Fibroblast of peridontal ligament (primary cell): ENCODE results near the gene LARP1B.
A peak's percentile ranks its signal among the peaks of the same experiment; 100 is the strongest.
"Not testable (repeated sequence)": the region's sequence is repeated elsewhere in the genome, so short reads cannot be mapped to it uniquely, and the experiment has no call there.

ENCODE experiments used
- DNase-seq: peaks from one replicate; pipeline ENCODE4 v3.0.0-alpha.2; 2010; ENCODE audit errors: extremely low read depth

LARP1B gene

GRCh38 chr4:128135391-128135790 is 74.3 kb downstream of the LARP1B start:
- DNase-seq = no peak

DNA sequence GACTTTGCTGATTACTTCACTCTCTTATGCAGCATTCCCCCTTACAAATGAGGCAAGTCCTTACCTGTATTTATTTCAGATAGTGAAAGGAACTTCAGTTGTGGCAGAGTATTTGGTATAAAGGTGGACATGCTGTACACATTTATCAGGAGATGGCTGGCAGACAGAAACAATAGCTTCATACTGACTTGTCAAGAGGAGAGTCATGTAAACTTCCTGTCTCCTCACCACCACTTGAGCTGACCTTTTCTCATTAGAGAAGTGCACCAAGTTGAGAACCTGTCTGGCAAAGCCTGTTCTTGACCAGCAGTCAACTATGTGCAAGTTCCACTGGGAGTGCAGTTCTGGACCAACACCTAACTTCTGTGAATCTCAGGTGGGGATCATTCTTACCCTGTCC is 80.8 kb downstream of the LARP1B start:
- no peak for DNase-seq

DNA sequence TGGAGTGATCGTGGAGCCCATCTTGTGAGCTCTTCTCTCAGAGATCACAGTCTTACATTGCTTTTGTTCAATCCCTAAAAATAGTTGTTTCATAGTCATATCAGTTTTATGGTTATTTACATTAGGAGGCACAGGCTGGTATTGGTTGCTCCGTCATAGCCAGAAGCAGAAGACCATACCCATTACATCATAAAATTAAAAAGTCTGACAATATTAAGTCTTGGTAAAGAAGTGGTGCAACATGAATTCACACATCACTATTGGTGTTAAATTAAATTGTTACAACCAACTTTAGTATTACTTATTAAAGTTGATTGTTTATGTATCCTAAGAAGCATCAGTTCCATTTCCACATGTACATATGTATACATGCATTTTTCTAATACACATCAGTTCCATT is 84.6 kb downstream of the LARP1B start:
- DNase-seq = no peak

- DNase-seq = no peak
Measured at GRCh38 chr4:128153800-128154199, 92.7 kb downstream of the LARP1B start.

- DNase-seq = no peak
Measured at GRCh38 chr4:128155231-128155855, 94.2 kb downstream of the LARP1B start.

DNA sequence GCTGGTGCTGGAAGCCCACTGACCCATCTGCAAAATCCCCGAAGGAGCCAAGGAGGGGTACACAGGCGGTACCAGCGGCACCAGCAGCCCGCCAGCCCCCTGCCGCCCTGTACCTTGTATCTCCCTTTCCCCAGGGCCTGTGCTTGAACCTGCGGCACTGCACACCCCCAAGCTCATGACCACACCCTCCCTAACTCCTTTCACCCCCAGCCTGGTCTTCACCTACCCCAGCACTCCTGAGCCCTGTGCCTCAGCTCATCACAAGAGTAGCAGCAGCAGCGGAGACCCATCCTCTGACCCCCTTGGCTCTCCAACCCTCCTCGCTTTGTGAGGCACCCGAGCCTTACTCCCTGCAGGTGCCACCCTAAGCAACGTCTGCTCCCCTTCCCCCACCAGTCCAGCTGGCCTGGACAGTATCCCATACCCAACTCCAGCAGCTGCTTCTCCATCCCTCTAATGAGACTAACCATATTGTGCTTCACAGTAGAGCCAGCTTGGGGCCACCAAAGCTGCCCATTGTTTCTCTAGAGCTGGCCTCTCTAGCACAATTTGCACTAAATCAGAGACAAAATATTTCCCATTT is 94.9 kb downstream of the LARP1B start:
- no peak for DNase-seq

- not testable (repeated sequence) for DNase-seq
Measured at GRCh38 chr4:128156472-128156871, 95.4 kb downstream of the LARP1B start.

GRCh38 chr4:128158894-128159293 is 97.8 kb downstream of the LARP1B start:
- DNase-seq = no peak

DNA sequence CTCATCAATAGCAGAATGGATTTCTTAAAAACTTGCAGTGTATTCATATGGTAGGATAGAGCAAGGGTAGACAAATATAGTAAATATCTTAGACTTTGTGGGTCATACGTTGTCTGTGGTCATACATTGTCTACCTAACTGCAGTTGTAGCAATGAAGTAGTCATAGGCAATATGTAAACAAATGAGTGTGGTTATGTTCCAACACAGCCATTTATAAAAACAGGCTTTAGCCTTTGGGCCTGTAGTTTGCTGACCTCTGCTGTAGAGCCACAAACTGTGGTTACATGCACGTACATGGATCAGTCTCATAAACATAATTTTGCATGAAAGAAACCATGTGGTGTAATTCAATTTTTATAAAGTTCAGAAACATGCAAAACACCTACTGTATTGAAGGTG is 98.9 kb downstream of the LARP1B start:
- peak; percentile 81 for DNase-seq

DNA sequence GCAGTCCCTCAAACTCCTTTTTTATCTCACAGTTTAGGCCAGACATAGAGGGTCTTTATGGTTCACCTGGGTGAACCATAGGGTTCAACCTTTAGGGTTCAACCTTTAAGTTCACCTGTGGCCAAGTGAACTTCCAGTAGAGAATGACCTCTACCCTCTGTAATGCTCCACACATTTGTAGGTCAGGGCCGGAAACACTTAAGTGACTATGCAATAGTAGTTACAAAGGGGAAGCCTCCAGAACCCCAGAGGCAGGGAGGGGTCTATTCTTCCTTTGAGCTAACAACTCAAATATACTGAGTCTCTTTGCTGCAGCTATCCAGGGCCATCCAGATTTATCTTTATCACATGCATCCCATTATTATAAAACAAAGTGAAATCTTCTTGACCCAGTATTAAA is 100.0 kb downstream of the LARP1B start:
- DNase-seq = no peak

DNA sequence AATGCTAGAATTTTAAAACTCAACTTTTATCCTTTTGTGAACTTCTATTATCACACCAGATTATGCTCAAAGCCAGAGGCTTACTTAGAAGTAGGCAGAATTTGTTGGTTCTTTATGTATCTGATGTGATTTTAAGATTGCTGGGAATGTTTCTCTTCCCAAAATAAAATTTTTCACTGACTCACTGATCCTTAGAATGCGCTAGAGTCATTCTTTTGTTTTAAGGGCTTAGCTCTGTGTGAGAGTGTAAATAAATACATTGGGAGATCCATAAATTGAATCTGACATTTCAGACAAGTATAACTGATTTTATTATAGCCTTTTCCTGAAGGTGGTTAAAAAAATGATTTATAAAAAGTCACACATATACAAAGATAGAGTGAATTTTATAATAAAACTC is 101.3 kb downstream of the LARP1B start:
- peak; percentile 30 for DNase-seq

DNA sequence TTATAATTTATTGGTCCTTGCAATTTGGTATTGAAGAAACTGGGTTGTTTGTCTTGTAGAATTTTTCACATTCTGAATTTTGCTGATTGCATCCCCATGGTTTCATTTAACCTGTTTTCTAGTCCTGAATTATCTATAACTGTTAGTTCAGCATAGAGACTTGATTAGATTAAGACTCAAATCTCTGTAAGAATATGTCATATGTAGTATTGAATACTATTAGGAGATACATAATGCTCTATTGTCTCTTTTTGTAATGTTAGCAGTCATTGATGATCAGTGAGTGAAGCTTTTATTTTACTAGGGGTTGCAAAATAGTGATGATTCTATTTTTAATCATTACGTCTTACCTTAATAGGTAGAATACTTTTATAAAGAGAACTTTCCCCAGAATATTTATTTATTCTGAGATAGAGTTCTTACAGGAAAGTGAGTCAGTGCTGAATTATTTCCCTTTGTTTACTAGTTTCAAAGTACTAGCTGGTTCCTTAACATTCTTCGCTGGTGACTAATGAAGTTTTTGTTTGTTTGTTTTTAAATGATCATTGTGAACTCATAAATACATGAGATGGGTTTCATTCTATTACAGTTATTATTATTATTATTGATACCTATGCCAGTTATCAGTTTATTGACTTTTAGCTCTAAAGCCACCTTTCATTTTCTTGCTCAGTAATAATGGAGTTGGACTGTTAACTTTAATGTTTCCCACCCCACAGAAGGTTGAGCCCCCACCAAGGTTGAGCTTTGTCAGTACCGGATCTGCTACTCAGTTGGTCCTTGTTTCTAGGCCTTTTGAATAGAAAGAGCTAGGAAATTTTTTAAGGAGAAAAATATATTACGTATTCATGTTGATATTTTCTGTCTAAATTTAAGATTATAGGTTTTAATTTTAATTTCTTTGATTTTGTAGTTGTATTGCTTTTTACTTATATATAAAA is 102.3 kb downstream of the LARP1B start:
- DNase-seq = peak; percentile 47

- no peak for DNase-seq
Measured at GRCh38 chr4:128166982-128167381, 105.9 kb downstream of the LARP1B start.

- peak; percentile 10 for DNase-seq
Measured at GRCh38 chr4:128168701-128169100, 107.6 kb downstream of the LARP1B start.

DNA sequence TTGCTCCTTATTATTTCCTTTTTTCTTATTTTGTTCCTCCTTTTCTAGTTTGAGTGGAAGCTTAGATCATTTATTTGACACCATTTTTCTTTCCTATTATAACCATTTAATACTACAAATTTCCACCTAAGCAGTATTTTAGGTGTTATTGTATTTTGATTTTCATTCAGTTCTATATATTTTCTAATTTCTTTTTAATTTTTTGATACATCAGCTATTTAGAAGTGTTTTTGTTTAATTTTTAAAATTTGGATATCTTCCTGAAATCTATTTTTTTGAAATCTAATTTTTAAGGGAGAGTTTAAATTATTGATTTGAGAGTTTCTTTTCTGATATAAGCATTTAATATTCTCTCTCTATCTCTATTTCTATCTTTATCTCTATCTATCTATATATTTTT is 108.1 kb downstream of the LARP1B start:
- no peak for DNase-seq

DNA sequence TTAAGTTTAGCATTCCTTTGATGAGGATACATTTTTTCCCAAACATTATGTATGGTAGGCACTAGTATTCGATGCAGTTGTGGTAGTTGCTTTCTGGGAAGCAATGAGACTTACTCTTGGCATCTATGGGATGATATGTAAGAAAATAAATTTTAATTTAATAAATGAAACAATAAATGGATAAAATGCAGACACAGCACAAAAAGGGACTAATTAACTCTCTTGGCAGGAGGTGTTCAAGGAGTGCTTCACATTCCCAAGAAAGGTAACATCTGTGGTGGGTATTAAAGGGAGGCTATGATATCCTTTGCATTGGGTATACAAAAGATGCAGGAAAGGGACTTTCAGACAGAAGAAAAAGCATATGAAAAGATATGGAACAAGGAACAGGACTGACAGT is 115.5 kb downstream of the LARP1B start:
- DNase-seq = no peak

DNA sequence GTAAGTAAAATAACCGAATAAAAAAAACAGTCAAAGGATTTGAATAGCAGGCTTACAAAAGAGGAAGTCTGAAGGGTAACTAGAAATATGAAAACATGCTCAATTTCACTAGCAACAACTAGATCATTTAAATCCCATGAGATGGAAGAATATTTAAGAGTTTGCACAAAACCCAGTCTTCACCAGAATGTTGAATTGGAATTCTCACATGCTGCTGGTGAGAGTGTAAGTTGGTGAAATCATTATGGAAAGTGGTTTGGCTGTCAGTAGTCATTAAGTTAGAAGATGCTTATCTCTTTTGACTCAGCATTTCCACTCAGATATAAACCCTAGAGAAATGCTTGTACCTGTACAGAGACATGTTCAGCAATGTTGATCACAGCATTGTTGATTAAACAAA is 116.4 kb downstream of the LARP1B start:
- DNase-seq = peak; percentile 41

DNA sequence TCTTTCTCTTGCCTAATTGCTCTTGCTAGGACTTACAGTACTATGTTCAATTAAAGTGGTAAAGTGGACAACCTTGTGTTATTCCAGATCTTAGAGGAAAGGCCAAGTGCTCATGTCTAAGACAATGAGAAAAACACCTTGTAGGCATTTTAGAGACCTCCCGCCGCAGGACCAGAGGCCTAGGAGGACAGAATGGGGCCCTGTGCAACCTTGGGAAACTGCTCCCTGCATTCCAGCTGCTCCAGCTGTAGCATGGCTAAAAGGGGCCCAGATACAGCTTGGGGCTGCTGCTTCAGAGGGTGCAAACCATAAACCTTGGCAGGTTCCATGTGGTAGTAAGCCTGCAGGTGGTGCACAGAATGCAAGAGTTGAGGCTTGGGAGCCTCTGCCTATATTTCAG is 125.5 kb downstream of the LARP1B start:
- no peak for DNase-seq

DNA sequence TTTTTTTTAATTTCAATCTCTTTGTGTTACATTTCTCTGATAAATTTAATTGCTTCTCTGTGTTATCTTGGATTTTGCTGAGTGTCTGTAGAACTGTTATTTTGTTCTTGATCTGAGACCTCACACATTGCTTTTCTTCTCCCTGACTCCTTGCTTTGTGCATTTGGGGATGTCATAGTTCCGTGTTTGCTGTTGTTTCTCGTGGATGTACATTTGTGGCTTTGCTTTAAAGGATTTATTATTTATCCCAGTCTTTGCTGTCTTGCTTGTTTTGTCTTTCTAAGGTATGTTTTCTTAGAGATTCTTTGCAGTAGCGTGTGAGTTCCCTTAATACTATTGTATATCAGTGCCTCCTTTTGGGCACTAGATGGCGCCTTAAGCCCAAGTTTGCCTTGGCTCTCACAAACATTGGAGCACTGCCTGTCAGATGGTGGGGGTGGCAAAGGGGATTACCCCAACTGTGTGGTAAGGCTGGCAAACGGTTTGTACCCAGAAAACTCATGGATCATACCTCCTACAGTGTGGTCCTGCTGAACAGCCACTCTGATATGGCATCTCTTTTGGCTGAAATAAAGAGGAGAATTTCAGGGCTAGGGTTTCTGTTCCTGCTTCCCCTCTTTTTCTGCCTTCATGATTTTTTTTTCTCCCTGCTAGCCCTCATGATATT is 130.1 kb downstream of the LARP1B start:
- peak; percentile 85 for DNase-seq

DNA sequence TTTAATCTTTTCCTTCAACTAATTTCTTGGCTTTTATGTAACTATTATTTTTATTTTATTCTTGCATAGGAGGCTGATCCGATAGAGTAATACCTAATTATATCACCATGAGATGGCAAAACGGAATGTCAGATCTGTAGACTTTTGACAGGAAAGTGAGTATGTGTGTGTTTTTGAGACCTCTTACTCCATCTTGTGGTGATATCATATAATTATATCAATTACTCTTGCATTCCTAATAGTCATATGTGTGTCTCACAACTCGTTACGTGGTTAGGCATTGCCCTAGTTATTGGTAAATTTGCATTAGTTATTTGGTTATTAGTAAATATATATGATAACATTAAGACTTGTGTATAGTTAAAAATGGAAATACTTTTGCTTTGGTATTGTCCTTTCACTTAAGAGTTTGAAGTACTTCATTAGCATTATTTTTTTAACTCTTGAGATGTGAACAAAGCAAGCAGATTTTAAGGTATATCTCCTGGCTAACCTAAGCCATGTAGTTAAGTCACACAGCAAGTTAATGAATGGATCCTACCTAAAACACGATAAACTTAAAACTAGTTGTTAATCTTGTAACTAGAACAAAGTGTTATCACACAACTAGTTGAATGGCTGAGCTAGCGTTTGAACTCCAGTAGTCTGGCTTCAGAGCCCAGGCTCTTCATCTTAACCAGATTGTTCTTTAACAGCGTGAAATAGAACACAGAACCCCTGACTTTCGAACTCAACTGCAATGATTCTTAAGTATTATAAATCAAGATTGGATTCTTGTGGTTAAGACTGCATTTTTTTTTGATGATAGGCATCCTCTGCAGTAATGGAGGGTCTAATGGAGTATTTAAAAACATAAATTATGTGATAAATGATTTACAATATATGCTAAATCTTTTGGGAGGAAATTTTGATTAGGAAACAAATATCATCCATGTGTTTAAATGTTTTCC is 159.4 kb downstream of the LARP1B start:
- peak; percentile 80 for DNase-seq

- no peak for DNase-seq
Measured at GRCh38 chr4:128221586-128221985, 160.5 kb downstream of the LARP1B start.
